HG02840 (cell line): ENCODE results near the gene XYLT2.
"Not testable (repeated sequence)": the region's sequence is repeated elsewhere in the genome, so short reads cannot be mapped to it uniquely, and the experiment has no call there.

Experiments
- ATAC-seq: cut with Tn5 transposase; IDR thresholded peaks from one replicate; pipeline ENCODE4 v1.9.1; 2021; ENCODE audit warnings: mild to moderate bottlenecking, moderate library complexity, moderate number of reproducible peaks; ENCODE audit not compliant: unreplicated experiment, low FRiP score

Gene XYLT2

GRCh38 chr17:50381920-50382319 lies 36.0 kb downstream of the XYLT2 start:
- ATAC-seq, result no peak

GRCh38 chr17:50382931-50383330 lies 37.0 kb downstream of the XYLT2 start:
- ATAC-seq, result no peak

GRCh38 chr17:50386510-50386909 lies 40.6 kb downstream of the XYLT2 start:
- ATAC-seq, result no peak

GRCh38 chr17:50388728-50389127 lies 42.8 kb downstream of the XYLT2 start:
- ATAC-seq, result no peak

DNA sequence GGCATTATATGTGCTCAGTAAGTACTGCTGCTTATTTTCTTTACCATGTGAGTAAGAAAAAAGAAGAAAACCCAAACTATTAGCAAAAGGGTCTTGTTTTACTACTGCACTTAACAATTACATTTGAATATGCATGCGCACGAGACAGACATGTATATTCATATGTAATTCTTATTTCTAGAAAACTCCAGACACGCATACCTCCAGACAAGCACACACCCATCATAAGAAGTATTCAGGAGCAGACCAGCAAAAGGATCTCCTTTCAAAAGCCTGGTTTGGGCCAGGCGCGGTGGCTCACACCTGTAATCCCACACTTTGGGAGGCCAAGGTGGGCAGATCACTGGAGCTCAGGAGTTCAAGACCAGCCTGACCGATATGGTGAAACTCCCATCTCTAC lies 43.6 kb downstream of the XYLT2 start:
- no peak for ATAC-seq

- no peak for ATAC-seq
These were observed 46.7 kb downstream of the XYLT2 start for GRCh38 chr17:50392621-50393020.

DNA sequence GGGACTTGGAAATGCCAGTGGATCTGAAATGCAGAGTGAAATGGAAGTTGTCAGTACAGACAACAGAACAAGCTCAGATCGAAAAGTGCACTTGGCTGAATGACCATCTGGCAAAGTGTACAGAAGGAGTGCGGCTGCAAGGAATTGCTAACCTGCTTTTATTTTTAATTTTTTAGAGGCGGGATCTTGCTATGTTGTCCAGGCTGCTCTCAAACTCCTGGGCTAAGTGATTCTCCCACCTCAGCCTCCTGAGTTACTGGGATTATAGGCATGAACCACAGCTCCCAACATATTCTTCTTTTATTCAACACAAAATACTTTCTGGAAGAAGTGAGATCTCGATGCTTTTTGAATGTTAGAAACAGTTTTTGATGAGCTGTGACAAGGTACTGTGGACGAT lies 47.8 kb downstream of the XYLT2 start:
- no peak for ATAC-seq

DNA sequence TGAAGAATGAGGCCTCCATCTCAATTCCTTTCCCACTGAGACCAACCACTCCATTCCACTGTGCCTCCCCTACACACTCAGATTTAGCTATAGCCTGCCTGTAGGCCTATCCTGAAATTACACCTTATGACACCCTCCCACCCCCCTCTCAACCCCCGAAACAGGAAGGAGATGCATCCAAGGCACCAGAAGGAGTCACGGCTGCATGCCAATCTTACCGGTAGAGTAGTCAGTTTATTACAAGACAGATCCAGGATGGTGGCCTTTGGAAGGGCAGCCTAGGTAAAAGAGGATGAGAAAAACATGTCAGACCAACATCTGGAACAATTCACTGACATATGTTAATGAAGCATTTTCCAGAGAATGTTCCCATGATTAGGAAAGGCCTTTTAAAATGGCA lies 48.8 kb downstream of the XYLT2 start:
- no peak for ATAC-seq

- no peak for ATAC-seq
These were observed 50.6 kb downstream of the XYLT2 start for GRCh38 chr17:50396261-50397110.

GRCh38 chr17:50397111-50397918 lies 51.4 kb downstream of the XYLT2 start, which contains the start of gene LRRC59:
TSS of gene LRRC59 (minus strand) at chr17:50397523. CDS start at chr17:50397317, 206 bp downstream.
- peak; percentile 94 for ATAC-seq

GRCh38 chr17:50397919-50398285 lies 52.0 kb downstream of the XYLT2 start:
- ATAC-seq, result no peak

DNA sequence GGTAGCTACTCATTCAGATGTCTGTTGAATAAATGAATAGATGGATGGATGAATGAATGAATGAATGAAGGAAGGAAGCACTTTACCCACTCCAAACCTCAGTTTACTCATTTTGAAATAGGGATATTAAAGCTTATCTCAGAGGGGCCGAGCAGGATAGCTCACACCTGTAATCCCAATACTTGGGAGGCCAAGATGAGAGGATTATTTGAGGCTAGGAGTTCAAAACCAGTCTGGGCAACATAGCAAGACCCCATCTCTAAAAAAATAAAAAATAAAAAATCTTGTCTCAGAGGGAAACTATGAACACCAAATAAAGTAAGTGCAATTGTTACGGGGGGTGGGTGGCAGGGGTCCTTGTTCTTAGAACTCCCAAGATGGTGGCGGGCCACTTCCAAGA lies 52.7 kb downstream of the XYLT2 start:
- ATAC-seq, result not testable (repeated sequence)

GRCh38 chr17:50399591-50399990 lies 53.7 kb downstream of the XYLT2 start:
- ATAC-seq, result not testable (repeated sequence)

- not testable (repeated sequence) for ATAC-seq
These were observed 59.4 kb downstream of the XYLT2 start for GRCh38 chr17:50405351-50405750.

- ATAC-seq, result no peak
These were observed 60.7 kb downstream of the XYLT2 start for GRCh38 chr17:50406578-50406977.

DNA sequence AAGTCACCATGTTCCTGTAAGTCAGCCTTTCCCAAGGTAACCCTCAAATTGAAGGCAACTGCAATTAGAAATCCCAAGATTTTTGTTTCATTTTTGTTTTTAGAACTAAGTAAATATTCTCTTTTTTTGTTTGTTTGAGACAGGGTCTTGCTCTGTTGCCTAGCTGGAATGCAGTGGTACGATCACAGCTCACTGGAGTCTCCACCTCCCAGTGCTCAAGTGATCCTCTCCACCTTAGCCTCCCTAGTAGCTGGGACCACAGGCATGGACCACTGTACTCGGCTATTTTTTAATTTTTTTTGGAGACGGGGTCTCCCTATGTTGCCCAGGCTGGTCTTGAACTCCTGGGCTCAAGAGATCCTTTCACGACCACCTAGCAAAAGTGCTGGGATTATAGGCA lies 62.0 kb downstream of the XYLT2 start:
- ATAC-seq, result no peak
